ENCODE data around the gene TBCD. TPM values are rescaled to one million over a fixed set of nuclear protein-coding genes. Genes with fewer than 3 reads are reported as not detected.
"Not testable (repeated sequence)": the region's sequence is repeated elsewhere in the genome, so short reads cannot be mapped to it uniquely, and the experiment has no call there.

The TBCD gene
- total RNA-seq, 2 experiments from 2014 or later = 74.5 to 76.9 TPM

DNA sequence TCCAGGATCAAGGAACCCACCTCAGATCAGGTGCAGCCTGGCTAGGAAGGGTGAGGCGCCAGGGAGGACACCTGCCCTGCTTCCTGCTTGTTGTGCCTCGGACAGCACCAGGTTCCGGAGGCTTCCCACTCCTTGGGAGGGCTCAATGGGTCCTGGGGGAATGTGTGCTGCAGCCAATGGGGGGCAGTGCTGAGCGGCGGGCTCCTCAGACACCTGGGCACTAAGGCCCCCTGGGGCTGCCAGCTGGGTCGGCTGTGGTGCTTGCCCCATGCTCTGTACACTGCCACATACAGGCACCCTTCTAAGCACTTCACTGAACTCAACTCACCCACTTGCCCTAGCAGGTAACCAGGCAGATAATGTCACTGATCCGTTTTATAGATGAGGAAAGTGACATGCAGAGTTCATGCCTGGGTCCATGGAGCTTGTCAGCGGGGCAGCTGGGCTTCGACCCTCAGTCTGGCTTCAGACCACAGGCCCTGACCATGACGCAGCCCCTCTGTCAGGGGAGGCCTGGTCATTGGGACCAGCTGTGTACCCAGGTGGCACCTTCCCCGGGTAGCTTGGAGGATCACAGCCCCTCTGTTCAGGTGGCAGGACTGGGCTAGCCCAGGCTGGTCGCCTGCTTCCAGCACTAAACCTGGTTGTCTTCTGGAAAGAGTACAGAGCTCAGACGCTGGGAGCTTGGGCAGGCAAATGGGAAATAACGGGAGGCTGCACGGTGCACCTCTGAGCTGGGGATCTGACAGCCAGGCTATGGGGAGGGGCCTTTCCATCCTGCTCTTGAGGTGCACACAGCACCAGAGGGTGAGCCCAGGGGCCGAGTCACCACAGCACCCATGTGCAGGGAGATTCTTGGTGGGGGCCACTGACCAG, 8.3 kb upstream of the TBCD start:
- Mint-ChIP-seq H3K4me3 (no peak overlapping the region), H3K9me3 (peaks cover 24% of the 10 kb centered on the region), H3K27me3 (no peaks in the 10 kb centered on the region), H3K27ac (no peak overlapping the region), H3K36me3 (peaks cover 32% of the 10 kb centered on the region), H3K4me1 (no peaks in the 10 kb centered on the region)
- DNase-seq = no peak

DNA sequence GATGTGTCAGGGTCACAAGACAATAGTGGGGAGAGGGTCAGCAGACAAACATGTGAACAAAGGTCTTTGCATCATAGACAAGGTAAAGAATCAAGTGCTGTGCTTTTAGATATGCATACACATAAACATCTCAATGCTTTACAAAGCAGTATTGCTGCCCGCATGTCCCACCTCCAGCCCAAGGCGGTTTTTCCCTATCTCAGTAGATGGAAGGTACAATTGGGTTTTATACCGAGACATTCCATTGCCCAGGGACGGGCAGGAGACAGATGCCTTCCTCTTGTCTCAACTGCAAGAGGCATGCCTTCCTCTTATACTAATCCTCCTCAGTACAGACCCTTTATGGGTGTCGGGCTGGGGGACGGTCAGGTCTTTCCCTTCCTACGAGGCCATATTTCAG, 7.1 kb upstream of the TBCD start:
- not testable (repeated sequence) for H3K27ac Mint-ChIP-seq, H3K27me3 Mint-ChIP-seq, H3K4me3 Mint-ChIP-seq, DNase-seq, H3K4me1 Mint-ChIP-seq
- peaks cover 39% of the 10 kb centered on the region for H3K36me3 Mint-ChIP-seq
- H3K9me3 Mint-ChIP-seq = peaks cover 24% of the 10 kb centered on the region

DNA sequence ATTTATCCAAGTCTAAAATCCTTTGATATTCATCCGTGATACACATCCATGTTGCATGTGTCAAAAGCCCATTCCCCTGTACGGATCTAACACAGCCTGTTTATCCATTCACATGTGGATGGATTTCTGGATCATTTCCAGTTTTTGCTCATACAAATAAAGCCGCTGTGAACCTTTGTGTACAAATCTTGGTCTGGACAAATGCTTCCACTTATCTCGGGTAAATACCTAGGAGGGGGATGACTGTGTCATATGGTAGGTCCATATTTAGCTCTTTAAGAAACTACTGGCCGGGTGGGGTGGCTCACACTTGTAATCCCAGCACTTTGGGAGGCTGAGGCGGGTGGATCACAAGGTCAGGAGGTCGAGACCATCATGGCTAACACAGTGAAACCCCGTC, 6.3 kb upstream of the TBCD start:
- Mint-ChIP-seq H3K27ac (no peak overlapping the region), H3K4me1 (no peaks in the 10 kb centered on the region), H3K36me3 (peaks cover 36% of the 10 kb centered on the region), H3K9me3 (peaks cover 18% of the 10 kb centered on the region), H3K27me3 (no peaks in the 10 kb centered on the region), H3K4me3 (no peak overlapping the region)
- no peak for DNase-seq

DNA sequence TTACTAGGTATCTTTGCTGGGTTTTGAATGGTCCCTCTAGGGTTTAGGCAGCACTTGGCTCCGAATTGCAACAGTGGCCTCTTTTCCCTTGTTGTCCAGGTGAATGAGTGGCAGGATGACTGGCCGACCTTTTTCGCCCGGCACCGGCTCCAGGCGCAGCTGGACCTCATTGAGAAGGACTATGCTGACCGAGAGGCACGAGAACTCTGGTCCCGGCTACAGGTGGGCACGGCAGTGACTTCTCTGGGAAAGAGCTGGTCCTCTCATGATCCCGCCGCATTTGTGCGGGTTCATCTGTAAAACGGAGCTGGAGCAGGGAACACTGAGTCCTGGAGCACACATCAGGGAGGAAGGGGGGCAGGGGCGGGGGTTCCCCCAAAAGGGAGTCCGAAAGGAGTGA, 3.1 kb upstream of the TBCD start:
- H3K4me3 Mint-ChIP-seq = no peak overlapping the region
- H3K27me3 Mint-ChIP-seq = no peaks in the 10 kb centered on the region
- DNase-seq = no peak
- peaks cover 22% of the 10 kb centered on the region for H3K36me3 Mint-ChIP-seq
- peaks cover 9% of the 10 kb centered on the region for H3K4me1 Mint-ChIP-seq
- H3K9me3 Mint-ChIP-seq = peaks cover 8% of the 10 kb centered on the region
- H3K27ac Mint-ChIP-seq = no peak overlapping the region

DNA sequence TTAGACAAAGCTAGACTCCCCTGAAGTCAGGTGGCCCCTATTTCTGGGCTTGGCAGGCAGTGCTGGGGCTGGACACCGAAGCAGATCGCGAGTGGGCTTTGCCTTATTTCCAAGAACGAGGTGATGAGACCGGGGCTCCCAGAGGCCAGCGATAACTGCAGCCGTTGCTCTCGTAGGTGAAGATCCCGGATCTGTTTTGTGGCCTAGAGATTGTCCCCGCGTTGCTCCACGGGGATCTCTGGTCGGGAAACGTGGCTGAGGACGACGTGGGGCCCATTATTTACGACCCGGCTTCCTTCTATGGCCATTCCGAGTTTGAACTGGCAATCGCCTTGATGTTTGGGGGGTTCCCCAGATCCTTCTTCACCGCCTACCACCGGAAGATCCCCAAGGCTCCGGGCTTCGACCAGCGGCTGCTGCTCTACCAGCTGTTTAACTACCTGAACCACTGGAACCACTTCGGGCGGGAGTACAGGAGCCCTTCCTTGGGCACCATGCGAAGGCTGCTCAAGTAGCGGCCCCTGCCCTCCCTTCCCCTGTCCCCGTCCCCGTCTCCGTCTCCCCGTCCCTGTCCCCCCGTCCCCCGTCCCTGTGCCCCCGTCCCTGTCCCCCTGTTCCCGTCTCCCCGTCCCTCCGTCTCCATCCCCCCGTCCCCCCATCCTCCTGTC, 1.5 kb upstream of the TBCD start:
- Mint-ChIP-seq H3K36me3 (peaks cover 30% of the 10 kb centered on the region), H3K9me3 (peaks cover 8% of the 10 kb centered on the region), H3K27ac (no peak overlapping the region), H3K4me1 (peaks cover 19% of the 10 kb centered on the region), H3K27me3 (no peaks in the 10 kb centered on the region), H3K4me3 (peak overlapping the region; percentile 52)
- DNase-seq = no peak

DNA sequence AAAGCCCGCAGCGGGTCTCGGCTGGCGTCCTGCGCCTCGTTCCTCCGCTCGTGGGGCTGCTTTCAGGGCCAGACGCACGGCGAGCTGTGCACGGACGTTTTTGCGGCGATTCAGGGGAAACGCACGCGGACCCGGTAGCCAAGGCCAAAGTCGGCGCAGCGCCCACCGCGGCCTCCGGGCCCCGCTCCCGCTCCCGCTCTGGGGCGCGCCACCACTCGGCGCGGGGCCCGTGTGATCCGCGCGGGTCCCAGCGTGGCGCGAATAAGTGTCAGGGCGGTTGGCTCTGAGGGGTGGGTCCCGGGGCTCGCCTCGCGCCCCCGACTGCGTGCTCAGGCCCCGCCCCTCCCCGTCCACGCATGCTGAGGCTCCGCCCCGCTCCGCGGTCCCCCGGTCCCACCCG, 694 bp upstream of the TBCD start:
- Mint-ChIP-seq H3K9me3 (peaks cover 5% of the 10 kb centered on the region), H3K27me3 (no peaks in the 10 kb centered on the region), H3K36me3 (peaks cover 34% of the 10 kb centered on the region), H3K4me3 (peak overlapping the region; percentile 47), H3K4me1 (peaks cover 19% of the 10 kb centered on the region), H3K27ac (no peak overlapping the region)
- no peak for DNase-seq

DNA sequence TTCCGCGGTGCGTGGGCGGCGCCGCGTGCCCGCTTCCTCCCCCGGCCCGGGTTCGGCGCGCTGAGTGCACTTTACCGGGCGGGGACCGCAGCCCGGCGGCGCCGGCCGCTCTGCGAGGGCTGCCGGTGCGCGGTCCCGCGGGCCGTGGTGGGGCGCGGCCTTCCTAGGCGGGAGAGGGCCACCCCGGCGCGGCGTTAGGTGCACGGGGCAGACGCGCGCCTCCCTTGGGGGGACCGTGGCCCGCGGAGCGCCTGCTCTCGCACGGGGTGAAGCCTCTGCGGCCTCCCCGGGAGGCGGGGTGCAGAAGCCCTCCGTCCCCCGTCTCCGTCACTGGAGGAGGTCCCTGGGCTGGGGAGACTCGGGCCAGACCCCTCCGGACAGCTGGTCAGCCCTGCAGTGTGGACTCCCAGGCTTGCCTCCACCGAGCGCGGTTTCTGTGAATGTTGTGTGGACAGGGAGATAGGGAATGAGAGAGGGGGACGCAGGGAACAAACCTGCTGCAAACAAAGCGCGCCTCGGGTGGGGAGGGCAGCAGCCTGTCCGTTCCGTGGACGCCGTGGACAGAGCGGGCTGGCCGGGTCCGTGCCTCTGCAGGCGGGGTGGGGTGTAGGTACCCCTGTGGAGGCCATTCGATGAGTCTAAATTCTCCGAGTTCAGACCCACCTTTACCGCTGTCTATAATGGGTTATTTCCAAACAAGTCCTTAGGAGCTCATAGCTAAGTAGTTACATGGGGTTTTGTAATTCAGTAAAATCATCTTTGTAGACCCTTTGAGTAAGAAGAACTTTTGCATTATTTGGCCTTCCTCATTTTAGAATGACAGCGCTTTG, 721 bp downstream of the TBCD start:
- peaks cover 2% of the 10 kb centered on the region for H3K9me3 Mint-ChIP-seq
- peaks cover 39% of the 10 kb centered on the region for H3K36me3 Mint-ChIP-seq
- H3K27ac Mint-ChIP-seq = peak overlapping the region; percentile 51
- peaks cover 19% of the 10 kb centered on the region for H3K4me1 Mint-ChIP-seq
- DNase-seq = no peak
- no peaks in the 10 kb centered on the region for H3K27me3 Mint-ChIP-seq
- H3K4me3 Mint-ChIP-seq = peak overlapping the region; percentile 91

DNA sequence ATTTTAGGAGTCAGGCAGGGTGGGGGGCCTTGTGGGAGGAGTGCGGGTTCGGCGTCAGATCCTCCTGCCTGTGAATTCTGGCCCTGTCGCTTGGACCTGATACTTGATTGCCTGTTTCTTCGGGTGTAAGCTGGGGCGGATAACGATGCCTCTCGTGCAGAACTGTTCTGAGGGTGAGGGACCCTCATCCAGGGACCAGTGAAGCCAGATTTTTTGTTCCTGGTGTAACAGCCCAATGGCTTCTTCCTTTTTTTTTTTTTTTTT, 1.3 kb downstream of the TBCD start:
- no peak for DNase-seq
- no peaks in the 10 kb centered on the region for H3K27me3 Mint-ChIP-seq
- peaks cover 2% of the 10 kb centered on the region for H3K9me3 Mint-ChIP-seq
- H3K36me3 Mint-ChIP-seq = peaks cover 39% of the 10 kb centered on the region
- H3K4me3 Mint-ChIP-seq = peak overlapping the region; percentile 91
- peaks cover 19% of the 10 kb centered on the region for H3K4me1 Mint-ChIP-seq
- H3K27ac Mint-ChIP-seq = no peak overlapping the region

DNA sequence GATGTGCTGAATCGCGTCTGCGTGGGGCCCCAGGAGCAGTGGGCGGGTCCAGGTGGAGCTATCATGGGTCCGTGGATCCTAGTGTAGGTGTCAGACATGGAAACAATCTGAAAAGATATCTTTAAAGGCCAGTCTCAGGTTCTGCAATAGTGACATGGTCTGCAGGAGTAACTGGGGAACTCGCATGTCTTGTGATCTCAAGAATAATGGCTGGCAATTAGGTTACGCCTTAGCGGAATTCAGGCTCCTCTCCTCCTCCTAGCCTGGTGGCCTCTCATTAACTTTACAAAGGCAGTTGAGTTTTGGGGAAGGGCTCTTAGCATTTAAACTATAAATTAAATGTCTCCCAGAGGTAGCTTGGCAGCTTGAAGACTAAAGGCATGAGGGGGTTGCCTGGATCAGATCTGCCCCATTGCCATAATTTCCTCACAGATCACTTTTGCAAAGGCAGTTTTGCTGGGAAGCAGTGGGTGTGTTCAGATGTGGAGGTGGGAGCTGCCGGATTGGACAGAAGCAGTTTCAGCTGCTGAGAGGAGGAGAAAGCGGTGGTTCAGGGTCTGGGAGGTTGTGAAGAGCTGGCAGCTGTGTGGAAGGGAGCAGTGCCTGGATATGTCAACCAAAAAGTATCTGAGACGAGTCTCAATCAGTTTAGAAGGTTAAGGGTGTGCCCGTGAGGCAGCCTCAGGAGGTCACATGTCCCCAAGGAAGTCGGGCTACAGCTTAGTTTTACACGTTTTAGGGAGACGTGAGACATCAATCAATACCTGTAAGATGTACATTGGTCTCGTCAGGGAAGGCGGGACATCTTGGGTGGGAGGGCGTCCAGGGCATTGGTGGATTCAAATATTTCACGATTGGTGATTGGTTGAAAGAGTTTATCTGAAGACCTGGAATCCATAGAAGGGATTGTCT, 2.7 kb downstream of the TBCD start:
- Mint-ChIP-seq H3K9me3 (no peaks in the 10 kb centered on the region), H3K36me3 (peaks cover 31% of the 10 kb centered on the region)
- no peak for DNase-seq

DNA sequence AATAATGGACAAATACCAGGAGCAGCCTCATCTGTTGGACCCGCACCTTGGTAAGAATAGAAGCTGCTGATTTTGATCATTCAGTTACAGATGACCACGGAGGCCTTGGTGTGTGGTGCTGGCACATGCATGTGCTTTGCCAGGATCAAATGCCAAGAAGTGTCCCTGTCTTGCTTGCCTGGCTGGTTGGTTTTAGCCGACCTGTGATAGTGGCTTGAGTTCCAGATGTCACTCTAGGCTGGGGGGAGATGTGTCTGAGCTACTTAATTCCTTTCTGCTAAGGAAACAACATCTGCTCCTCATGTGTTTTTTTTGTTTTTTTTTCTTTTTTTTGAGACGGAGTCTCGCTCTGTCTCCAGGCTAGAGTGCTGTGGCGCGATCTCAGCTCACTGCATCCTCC, 4.3 kb downstream of the TBCD start:
- Mint-ChIP-seq H3K36me3 (peaks cover 28% of the 10 kb centered on the region), H3K4me3 (no peak overlapping the region), H3K27me3 (no peaks in the 10 kb centered on the region), H3K9me3 (no peaks in the 10 kb centered on the region), H3K4me1 (peaks cover 19% of the 10 kb centered on the region), H3K27ac (no peak overlapping the region)
- DNase-seq = no peak

More for the DNA sequence above, 2.7 kb downstream of the TBCD start:
- Mint-ChIP-seq H3K4me3 (no peak overlapping the region), H3K4me1 (peaks cover 19% of the 10 kb centered on the region), H3K27ac (no peak overlapping the region), H3K27me3 (no peaks in the 10 kb centered on the region)

DNA sequence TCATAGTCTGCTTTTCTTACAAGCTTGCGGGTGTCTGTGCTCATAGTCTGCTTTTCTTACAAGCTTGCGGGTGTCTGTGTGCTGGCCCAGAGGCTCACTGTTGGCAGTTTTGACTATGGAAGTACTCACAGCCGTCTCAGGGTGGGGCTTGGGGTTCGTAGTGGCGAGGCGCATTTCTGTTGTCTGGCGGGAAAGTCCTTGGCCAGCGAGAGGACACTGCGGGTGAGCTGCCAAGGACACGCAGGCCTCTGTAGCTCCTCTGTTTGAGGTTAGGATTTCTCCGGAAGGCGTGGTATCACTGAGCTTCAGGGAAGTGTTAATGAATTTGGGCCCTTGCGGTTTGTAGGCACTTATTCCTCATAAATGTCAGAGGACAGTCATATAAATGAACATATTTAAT, 13.5 kb downstream of the TBCD start:
- Mint-ChIP-seq H3K9me3 (no peaks in the 10 kb centered on the region), H3K4me3 (no peak overlapping the region), H3K27ac (no peak overlapping the region), H3K4me1 (no peaks in the 10 kb centered on the region), H3K36me3 (peaks cover 35% of the 10 kb centered on the region), H3K27me3 (no peaks in the 10 kb centered on the region)
- DNase-seq = no peak

DNA sequence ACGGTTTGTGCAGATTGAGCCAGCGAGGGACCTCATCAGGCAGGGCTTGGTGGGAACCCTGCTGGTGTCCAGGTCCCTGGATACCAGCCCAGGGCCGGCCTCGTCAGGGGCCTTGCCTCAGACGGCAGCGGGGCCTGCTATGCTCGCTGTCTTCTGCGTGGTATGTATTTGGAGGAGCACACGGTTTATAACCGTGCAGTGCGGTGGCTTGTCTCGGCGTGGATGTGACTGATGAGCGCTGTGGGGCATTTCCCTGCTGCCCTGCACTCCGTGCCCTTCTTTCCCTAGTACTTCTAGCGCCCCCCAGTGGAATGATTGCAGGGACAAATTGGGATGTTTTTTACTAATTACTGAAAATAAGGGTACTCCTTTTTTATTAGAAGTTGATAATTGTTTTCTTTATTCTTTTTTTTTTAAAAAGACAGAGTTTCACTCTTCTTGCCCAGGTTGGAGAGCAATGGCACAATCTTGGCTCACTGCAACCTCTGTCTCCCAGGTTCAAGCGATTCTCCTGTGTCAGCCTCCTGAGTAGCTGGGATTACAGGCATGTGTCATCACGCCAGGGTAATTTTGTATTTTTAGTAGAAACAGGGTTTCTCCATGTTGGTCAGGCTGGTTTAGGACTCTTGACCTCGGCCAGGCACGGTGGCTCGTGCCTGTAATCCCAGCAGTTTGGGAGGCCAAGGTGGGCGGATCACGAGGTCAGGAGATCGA, 15.3 kb downstream of the TBCD start:
- H3K9me3 Mint-ChIP-seq = no peaks in the 10 kb centered on the region
- no peak overlapping the region for H3K4me3 Mint-ChIP-seq
- DNase-seq = peak; percentile 41
- no peaks in the 10 kb centered on the region for H3K4me1 Mint-ChIP-seq
- no peak overlapping the region for H3K27ac Mint-ChIP-seq
- H3K36me3 Mint-ChIP-seq = peaks cover 35% of the 10 kb centered on the region
- no peaks in the 10 kb centered on the region for H3K27me3 Mint-ChIP-seq

DNA sequence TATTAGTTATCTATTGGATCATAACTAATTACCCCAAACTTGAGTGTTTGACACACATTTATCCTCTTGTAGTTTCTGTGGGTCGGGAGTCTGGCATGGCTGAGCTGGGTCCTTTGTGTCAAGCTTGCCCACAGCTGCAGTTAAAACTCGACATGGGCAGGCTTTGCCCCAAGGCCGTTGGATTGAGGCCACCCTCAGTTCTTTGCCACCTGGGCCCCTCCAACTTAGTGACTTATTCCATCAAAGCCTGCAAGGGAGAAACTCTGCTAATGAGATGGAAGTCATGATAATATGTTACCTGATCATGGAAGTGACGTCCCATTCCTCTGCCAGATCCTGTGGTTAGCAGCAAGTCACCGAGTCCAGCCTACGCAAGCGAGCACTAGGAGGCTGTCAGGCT, 17.2 kb downstream of the TBCD start:
- H3K27ac Mint-ChIP-seq = no peak overlapping the region
- H3K4me3 Mint-ChIP-seq = no peak overlapping the region
- DNase-seq = no peak
- no peaks in the 10 kb centered on the region for H3K27me3 Mint-ChIP-seq
- no peaks in the 10 kb centered on the region for H3K4me1 Mint-ChIP-seq
- peaks cover 32% of the 10 kb centered on the region for H3K36me3 Mint-ChIP-seq
- H3K9me3 Mint-ChIP-seq = no peaks in the 10 kb centered on the region

DNA sequence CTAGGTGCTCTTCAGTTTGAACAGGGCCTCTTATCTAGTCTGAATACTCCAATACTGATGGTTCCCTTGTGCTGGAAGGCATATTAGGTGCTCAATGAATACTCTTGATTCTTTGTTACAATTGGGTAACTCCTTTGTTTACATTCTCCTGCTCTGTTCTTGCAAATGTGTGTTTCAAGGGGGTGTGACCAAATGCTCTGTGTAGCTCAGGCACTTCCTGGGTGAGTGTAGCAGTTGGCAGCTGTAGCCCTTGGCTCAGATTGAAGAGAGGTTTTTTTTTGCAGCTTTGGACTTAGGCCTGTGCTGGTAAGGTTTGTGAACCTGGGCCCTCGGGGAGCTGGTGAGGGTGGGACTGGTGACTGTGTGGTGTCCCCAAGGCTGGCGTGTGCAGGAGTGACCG, 20.2 kb downstream of the TBCD start:
- no peak overlapping the region for H3K27ac Mint-ChIP-seq
- H3K36me3 Mint-ChIP-seq = peaks cover 22% of the 10 kb centered on the region
- DNase-seq = no peak
- peaks cover 14% of the 10 kb centered on the region for H3K4me1 Mint-ChIP-seq
- H3K27me3 Mint-ChIP-seq = no peaks in the 10 kb centered on the region
- H3K9me3 Mint-ChIP-seq = no peaks in the 10 kb centered on the region
- H3K4me3 Mint-ChIP-seq = no peak overlapping the region

Data from activated naive CD8-positive, alpha-beta T cell treated with anti-CD3 and anti-CD28 coated beads for 36 hours (primary cell).